K562 (cell line): ENCODE measurements around the gene RPS23. TPM values are rescaled to one million over a fixed set of nuclear protein-coding genes. Genes with fewer than 3 reads are reported as not detected.
A peak's percentile ranks its signal among the peaks of the same experiment; 100 is the strongest.

ENCODE experiments used
- DPF2 ChIP-seq: fragments of 450-650 bp; IDR thresholded peaks from 2 replicates; pipeline ENCODE4 v1.6.1; 2016
- FOXJ3 ChIP-seq: sonication (generic); formaldehyde crosslinking; IDR thresholded peaks from 2 replicates; pipeline ENCODE4 v1.4.0; 2020; ENCODE audit warnings: mild to moderate bottlenecking, missing genetic modification reagents
- HNRNPK ChIP-seq: fragments of 200-400 bp; formaldehyde crosslinking; IDR thresholded peaks from one replicate; pipeline ENCODE4 v1.6.1; 2018; ENCODE audit warnings: mild to moderate bottlenecking, low read depth, low read length; ENCODE audit not compliant: poor library complexity, severe bottlenecking
- ID3 ChIP-seq, 2 experiments: fragments of 250-450 bp in 1 of 2; fragments of 450-650 bp in 1 of 2; sonication (Bioruptor Pico) in 1 of 2; IDR thresholded peaks; 2 replicates each; pipeline versions ENCODE4 v1.6.1 to v1.8.0; 2016 to 2021; ENCODE audit warnings: mild to moderate bottlenecking in 2 of 2, moderate library complexity in 2 of 2, missing compliant biosample characterization in 1 of 2, missing genetic modification characterization in 1 of 2
- KLF13 ChIP-seq: fragments of 450-650 bp; IDR thresholded peaks from 2 replicates; pipeline ENCODE4 v1.6.1; 2016; ENCODE audit warnings: missing genetic modification characterization, low read depth, mild to moderate bottlenecking, missing compliant biosample characterization, moderate library complexity, borderline replicate concordance
- MCM7 ChIP-seq, 2 experiments: fragments of 450-650 bp; IDR thresholded peaks; 2 replicates each; pipeline ENCODE4 v1.6.1; 2016 to 2018
- NRF1 ChIP-seq, 2 experiments: fragments of 450-650 bp; IDR thresholded peaks in 1 of 2; conservative IDR thresholded peaks in 1 of 2; 2 replicates each; pipeline ENCODE4 v1.6.1; 2014; ENCODE audit warnings: mild to moderate bottlenecking in 2 of 2
- NUFIP1 ChIP-seq: fragments of 450-650 bp; IDR thresholded peaks from 2 replicates; pipeline ENCODE4 v1.6.1; 2018; ENCODE audit not compliant: partially characterized antibody
- OTX1 ChIP-seq: fragments of 450-650 bp; formaldehyde crosslinking; IDR thresholded peaks from 2 replicates; pipeline ENCODE4 v1.4.0; 2022; ENCODE audit warnings: mild to moderate bottlenecking
- POLR2AphosphoS5 ChIP-seq: IDR thresholded peaks from 2 replicates; pipeline ENCODE4 v1.6.1; 2011; ENCODE audit warnings: mild to moderate bottlenecking, low read depth, low read length, moderate library complexity; ENCODE audit not compliant: control insufficient read depth, insufficient read depth
- STAT5A ChIP-seq: IDR thresholded peaks from 2 replicates; pipeline ENCODE4 v1.6.1; 2012; ENCODE audit warnings: low read length, inconsistent platforms, borderline replicate concordance
- STAT5B ChIP-seq: fragments of 250-450 bp; sonication (Bioruptor Pico); IDR thresholded peaks from 2 replicates; pipeline ENCODE4 v1.8.0; 2021; ENCODE audit warnings: mild to moderate bottlenecking, inconsistent platforms
- TAL1 ChIP-seq: fragments of 450-650 bp; IDR thresholded peaks from 2 replicates; pipeline ENCODE4 v1.6.1; 2016; ENCODE audit warnings: mild to moderate bottlenecking
- TEAD4 ChIP-seq, 2 experiments: sonication (generic) in 1 of 2; formaldehyde crosslinking in 1 of 2; IDR thresholded peaks; 2 replicates each; pipeline versions ENCODE4 v1.6.1 to v1.8.0; 2012 to 2022; ENCODE audit warnings: borderline replicate concordance in 1 of 2, inconsistent platforms in 1 of 2, low read length in 1 of 2, mild to moderate bottlenecking in 1 of 2, missing genetic modification reagents in 1 of 2
- ZBTB17 ChIP-seq: fragments of 450-650 bp; formaldehyde crosslinking; IDR thresholded peaks from 2 replicates; pipeline ENCODE4 v1.4.0; 2020; ENCODE audit warnings: mild to moderate bottlenecking
- ZC3H8 ChIP-seq: fragments of 450-650 bp; IDR thresholded peaks from 2 replicates; pipeline ENCODE4 v1.6.1; 2017
- ZNF174 ChIP-seq: fragments of 250-450 bp; sonication (Bioruptor Pico); IDR thresholded peaks from 2 replicates; pipeline ENCODE4 v1.4.0; 2020; ENCODE audit warnings: mild to moderate bottlenecking
- ZNF217 ChIP-seq: sonication (generic); formaldehyde crosslinking; IDR thresholded peaks from 2 replicates; pipeline ENCODE4 v1.8.0; 2022; ENCODE audit warnings: mild to moderate bottlenecking, missing genetic modification reagents
- ZNF253 ChIP-seq: fragments of 250-450 bp; sonication (Bioruptor Pico); conservative IDR thresholded peaks from 2 replicates; pipeline ENCODE4 v1.6.1; 2021; ENCODE audit warnings: mild to moderate bottlenecking
- ZNF277 ChIP-seq: fragments of 250-450 bp; sonication (Bioruptor Pico); IDR thresholded peaks from 2 replicates; pipeline ENCODE4 v1.8.0; 2022; ENCODE audit warnings: inconsistent platforms, mild to moderate bottlenecking, moderate library complexity, borderline replicate concordance
- ZSCAN29 ChIP-seq: fragments of 450-650 bp; IDR thresholded peaks from 2 replicates; pipeline ENCODE4 v1.6.1; 2017
- polyA plus RNA-seq, 8 experiments: library from polyadenylated mRNA; depleted of rRNA in 4 of 8; stranded (reverse) in 5 of 8; unstranded in 3 of 8; fragments of >200 nt; fragmentation: Nextera tagmentation in 2 of 8; fragmentation: Illumina TruSeq in 1 of 8; extraction: Ambion mirVana in 2 of 8; extraction: Trizol in 1 of 8; gene quantifications; 2 replicates each; pipeline versions ENCODE4 v1.2.1 to v1.2.3, GENCODE V29; 2011 to 2014; ENCODE audit warnings: inconsistent platforms in 1 of 8, missing spikeins in 1 of 8
- total RNA-seq, 7 experiments: library from RNA; depleted of rRNA in 6 of 7; stranded (reverse); fragments of >200 nt in 6 of 7; fragmentation: Illumina TruSeq in 2 of 7; extraction: Trizol in 2 of 7; gene quantifications; 2 replicates each; pipeline versions ENCODE4 v1.2.1 to v1.2.3, GENCODE V29; 2011 to 2021; ENCODE audit warnings: low replicate concordance in 1 of 7
- TF ChIP-seq, protein P1 (sequence below): fragments of 450-650 bp; IDR thresholded peaks from 2 replicates; pipeline ENCODE4 v1.6.1; 2017; ENCODE audit warnings: antibody characterized with exemption, mild to moderate bottlenecking
- TF ChIP-seq, protein P2 (sequence below): fragments of 250-450 bp; sonication (Bioruptor Pico); IDR thresholded peaks from 2 replicates; pipeline ENCODE4 v1.5.0; 2021

RPS23 gene
- total and polyA plus RNA-seq, 9 of the 15 experiments (the other 6 are each of a cell fraction or from before 2014, with no cell fraction given): 3,252 to 10,689 (median 6,302) TPM

DNA sequence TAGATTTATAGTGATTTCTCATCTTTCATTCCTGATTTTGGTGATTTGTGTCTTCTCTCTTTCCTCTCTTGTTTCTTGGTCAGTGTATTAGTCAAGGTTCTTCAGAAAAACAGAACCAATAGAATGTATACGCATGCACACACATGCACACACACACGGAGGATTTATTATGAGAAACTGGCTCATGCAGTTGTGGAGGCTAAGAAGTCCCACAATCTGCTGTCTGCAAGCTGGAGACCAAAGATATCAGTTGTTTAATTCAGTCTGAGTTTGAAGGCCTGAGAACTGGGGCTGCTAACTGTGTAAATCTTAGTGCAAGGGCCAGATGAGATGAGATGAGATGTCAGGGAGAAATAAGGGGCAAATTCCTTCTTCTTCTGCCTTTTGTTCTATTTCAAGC is 5.7 kb upstream of the RPS23 start (continued):
- TF ChIP-seq TEAD4 (IDR thresholded peaks at IDR 0.05; ENCODE audit: low read length) (peak; percentile 51), TEAD4 (CRISPR knock-in tag; IDR thresholded peaks at IDR 0.05; ENCODE audit: borderline replicate concordance) (no peak), NRF1 (conservative IDR thresholded peaks at IDR 0.05 in 1 of 2, IDR thresholded peaks at IDR 0.05 in 1 of 2) (no peak), ZC3H8 (no peak), ID3 (CRISPR knock-in tag; IDR thresholded peaks at IDR 0.05) (no peak), ID3 (tag; IDR thresholded peaks at IDR 0.05) (no peak), TAL1 (peak; percentile 43; the same call in 1 of the 2 replicates), STAT5A (peak; percentile 22; the same call in 1 of the 2 replicates), ZNF217 (CRISPR knock-in tag) (no peak), ZNF277 (no peak), KLF13 (no peak), POLR2AphosphoS5 (0 out of 2 replicates have a peak, but pooled peaks have one; percentile 45), DPF2 (0 out of 2 replicates have a peak, but pooled peaks have one; percentile 56), NUFIP1 (no peak), ZSCAN29 (no peak), OTX1 (CRISPR knock-in tag) (no peak), FOXJ3 (CRISPR knock-in tag) (no peak), STAT5B (CRISPR knock-in tag) (no peak), MCM7 (IDR thresholded peaks at IDR 0.05) (no peak), ZNF174 (CRISPR knock-in tag) (no peak), HNRNPK (no peak), ZNF253 (CRISPR knock-in tag) (no peak), ZBTB17 (CRISPR knock-in tag) (no peak)
- TF ChIP-seq, protein P1, sequence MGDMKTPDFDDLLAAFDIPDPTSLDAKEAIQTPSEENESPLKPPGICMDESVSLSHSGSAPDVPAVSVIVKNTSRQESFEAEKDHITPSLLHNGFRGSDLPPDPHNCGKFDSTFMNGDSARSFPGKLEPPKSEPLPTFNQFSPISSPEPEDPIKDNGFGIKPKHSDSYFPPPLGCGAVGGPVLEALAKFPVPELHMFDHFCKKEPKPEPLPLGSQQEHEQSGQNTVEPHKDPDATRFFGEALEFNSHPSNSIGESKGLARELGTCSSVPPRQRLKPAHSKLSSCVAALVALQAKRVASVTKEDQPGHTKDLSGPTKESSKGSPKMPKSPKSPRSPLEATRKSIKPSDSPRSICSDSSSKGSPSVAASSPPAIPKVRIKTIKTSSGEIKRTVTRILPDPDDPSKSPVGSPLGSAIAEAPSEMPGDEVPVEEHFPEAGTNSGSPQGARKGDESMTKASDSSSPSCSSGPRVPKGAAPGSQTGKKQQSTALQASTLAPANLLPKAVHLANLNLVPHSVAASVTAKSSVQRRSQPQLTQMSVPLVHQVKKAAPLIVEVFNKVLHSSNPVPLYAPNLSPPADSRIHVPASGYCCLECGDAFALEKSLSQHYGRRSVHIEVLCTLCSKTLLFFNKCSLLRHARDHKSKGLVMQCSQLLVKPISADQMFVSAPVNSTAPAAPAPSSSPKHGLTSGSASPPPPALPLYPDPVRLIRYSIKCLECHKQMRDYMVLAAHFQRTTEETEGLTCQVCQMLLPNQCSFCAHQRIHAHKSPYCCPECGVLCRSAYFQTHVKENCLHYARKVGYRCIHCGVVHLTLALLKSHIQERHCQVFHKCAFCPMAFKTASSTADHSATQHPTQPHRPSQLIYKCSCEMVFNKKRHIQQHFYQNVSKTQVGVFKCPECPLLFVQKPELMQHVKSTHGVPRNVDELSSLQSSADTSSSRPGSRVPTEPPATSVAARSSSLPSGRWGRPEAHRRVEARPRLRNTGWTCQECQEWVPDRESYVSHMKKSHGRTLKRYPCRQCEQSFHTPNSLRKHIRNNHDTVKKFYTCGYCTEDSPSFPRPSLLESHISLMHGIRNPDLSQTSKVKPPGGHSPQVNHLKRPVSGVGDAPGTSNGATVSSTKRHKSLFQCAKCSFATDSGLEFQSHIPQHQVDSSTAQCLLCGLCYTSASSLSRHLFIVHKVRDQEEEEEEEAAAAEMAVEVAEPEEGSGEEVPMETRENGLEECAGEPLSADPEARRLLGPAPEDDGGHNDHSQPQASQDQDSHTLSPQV: no peak
- TF ChIP-seq, protein P2, sequence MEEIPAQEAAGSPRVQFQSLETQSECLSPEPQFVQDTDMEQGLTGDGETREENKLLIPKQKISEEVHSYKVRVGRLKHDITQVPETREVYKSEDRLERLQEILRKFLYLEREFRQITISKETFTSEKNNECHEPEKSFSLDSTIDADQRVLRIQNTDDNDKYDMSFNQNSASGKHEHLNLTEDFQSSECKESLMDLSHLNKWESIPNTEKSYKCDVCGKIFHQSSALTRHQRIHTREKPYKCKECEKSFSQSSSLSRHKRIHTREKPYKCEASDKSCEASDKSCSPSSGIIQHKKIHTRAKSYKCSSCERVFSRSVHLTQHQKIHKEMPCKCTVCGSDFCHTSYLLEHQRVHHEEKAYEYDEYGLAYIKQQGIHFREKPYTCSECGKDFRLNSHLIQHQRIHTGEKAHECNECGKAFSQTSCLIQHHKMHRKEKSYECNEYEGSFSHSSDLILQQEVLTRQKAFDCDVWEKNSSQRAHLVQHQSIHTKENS (CRISPR knock-in tag): no peak
